COR-L47 (cell line): ENCODE data around the gene GAS6.
"Not testable (repeated sequence)": the region's sequence is repeated elsewhere in the genome, so short reads cannot be mapped to it uniquely, and the experiment has no call there.

ENCODE experiments used
- DNase-seq: peaks from one replicate; lab custom pipeline; 2025; lab: John Stamatoyannopoulos, UW

GAS6 gene

DNA sequence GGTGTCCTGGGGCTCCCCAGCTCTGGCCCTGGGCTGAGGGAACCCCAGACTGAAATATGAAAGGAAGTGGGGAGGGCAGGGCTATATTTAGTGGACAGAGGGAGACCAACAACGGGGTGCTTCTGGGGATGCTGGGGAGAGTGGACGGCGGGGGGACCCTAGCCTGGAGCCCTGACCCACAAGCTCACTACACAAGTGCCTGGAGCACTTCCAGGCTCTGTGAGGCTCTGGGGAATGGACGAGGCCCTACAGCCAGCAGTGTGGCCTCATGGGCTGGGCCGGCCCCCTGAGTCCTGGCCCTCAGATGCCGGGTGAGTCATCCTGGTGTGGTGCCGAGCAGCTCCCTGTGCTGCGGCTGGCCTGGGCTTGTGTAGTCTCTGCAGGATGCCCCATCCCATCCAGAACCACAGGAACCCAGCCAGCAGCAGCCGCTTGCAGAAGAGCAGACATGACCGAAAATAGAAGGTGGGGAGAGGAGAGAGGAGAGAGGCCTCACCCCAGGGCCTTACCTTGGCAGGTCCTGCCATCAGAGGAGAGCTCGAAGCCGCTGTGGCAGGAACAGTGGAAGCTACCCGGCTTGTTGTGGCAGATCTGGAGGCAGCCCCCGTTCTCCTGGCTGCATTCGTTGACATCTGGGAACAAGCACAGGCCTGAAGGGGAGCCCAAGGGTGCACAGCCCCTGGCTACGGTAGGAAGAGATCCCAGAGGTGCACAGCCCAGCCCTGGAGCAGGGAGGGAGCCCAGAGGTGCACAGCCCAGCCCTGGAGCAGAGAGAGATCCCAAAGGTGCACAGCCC lies 26.1 kb downstream of the GAS6 start:
- DNase-seq, result peak; percentile 59

DNA sequence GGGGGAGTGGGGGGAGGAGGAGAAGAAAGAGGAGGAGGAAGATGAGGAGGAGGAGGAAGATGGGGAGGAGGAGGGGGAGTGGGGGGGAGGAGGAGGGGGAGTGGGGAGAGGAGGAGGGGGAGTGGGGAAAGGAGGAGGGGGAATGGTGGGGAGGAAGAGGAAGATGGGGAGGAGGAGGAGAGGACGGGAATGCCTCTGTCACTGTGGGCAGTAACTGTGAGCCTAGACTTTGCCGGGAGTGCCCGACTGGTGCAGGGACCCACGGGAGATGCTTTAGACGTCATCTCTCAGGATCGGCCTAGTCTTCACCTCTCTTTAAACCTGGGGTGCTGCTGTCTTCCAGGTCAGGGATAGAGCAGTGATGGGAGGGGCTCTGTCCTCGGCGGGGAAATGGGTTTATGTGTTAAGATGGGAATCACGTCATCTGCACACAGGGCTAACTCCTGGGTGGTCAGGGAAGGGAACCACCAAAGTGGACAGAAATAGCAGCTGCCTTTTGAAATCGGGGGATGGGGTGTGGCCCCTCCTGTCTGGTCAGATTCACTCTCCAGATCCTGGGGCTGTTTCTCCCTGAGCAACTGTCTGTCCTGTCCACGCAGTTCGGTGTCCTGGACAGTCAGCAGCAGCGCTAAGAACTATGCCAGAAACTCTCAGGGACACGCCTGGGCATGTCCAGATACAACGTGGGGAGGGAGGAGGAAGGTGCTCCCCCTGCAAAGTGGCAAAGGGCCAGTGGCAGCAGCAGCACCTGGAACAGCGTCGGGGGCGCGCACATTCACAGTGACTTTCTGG lies 26.9 kb downstream of the GAS6 start:
- peak; percentile 45 for DNase-seq

DNA sequence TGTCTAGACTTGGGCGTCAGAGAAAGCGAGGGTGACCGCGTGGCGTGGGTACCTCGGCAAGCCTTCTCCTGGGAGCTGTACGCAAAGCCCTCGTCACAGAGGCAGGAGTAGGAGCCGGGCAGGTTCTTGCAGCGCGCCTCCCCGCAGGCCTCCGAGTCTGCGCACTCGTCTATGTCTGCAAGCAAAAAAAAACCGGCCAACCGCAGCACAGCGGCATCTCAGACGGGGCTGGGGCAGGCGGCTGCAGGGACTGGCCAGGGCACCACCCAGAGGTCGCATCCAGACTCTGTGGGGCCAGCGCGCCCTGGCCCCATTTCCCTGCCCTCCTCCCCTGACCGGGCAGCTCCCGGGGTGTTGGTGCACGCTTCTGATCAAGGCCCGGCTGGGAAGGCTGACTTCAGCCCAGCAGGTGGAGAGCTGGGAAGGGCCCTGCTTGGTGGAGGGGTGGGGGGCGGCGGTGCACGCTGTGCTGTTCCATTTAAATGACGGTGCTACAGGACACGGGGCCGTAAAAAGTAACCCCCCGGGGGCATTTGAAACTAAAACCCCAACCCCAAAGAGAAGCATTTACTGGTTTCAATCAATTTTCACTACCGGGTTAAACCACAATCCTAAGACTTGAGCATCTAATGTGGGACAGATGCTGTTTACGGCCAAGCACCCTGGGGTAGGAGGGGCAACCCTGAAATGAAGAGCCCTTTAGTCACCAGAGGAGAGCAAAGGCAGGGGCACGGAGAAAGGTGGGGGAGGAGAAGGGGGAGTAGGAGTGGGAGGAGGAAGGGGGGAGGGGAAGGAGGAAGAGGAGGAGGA lies 28.2 kb downstream of the GAS6 start:
- DNase-seq, result no peak

DNA sequence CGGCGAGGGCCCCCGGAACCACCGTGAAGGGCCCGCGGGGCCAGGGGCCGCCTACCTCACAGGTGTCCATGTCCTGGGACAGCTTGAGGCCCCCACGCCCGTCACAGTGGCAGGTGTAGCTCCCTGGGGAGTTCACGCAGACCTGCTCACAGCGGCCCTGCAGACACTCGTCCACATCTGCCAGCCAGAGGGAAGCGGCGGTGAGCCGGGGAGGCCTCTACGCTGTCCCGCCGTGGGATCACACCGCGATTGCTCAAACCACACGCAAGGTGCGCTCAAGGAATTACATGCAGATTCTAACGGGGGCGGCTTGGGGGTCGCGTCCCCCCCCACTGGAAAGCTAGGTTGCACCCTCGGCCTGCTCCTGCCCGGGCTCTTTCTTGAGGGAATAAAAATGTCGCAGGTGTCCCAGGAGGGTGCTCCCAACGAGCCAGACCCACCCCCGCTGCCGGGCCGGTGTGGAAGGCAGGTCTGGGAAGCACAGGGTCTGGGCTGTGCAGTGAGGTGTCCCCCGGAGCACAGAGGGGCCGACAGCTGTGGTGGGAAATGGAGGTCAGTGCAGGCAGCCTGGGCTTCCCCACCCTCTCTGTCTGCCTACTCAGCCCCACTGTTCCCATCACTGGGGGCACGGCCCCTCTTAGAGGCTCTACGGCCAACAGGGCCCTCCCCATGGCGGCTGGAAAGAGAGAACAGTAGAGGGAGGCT lies 29.2 kb downstream of the GAS6 start:
- DNase-seq, result no peak

DNA sequence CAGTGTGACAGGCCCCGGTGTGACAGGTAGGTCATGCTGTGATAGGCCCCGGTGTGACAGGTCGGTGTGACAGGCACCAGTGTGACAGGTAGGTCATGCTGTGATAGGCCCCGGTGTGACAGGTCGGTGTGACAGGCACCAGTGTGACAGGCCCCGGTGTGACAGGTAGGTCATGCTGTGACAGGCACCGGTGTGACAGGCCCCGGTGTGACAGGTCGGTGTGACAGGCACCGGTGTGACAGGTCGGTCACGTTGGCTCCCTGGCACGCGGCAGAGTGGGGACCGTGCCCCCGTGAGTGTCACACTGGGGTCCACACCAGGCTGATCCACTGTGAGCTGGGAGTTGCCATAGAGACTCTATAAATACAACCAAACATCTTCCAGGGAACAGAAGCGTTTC lies 29.9 kb downstream of the GAS6 start:
- not testable (repeated sequence) for DNase-seq

DNA sequence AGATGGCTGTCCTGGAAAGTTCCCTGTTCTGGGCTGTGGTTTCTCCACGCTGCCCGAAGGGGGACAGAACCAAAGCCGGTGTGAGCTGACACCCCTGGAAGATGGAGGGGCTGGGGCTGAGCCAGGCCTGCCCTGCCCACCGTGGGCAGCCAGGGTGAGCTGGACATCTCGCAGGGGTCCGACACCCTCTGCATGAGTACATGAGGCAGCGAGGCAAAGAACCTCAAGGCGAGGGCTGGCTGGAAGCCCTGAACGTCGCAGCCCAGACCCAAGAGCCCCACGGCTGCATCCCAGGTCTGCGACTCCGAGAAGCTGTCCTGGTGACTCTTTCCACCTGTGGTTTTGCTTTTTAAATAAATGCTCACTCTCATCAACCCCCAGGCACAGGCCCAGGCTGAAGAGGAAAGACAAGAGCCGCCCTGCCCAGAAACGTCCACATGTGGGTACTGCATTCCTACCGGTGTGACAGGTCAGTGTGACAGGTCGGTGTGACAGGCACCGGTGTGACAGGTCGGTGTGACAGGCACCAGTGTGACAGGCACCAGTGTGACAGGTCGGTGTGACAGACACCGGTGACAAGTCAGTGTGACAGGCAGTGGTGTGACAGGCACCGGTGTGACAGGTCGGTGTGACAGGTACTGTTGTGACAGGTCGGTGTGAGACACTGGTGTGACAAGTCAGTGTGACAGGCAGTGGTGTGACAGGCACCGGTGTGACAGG lies 30.6 kb downstream of the GAS6 start:
- no peak for DNase-seq

DNA sequence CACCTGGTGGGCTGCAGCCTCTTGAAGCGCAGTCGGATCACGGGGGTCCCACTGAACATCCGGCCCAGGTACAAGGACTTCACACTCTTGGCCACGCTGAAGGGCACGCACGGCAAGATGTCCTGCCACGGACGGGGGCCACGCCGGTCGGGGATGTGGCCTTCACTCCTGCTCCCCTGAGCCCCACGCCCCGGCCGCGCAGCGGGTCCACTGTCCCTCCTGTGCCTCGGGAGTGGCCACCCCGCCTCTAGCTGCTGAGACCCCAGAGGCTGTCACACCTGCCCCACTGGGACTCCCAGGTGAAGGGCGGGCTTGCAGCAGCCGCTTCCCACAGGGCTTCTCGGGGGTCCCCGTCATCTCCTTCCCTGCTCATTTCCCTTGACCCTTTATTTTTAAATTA lies 31.2 kb downstream of the GAS6 start:
- no peak for DNase-seq

DNA sequence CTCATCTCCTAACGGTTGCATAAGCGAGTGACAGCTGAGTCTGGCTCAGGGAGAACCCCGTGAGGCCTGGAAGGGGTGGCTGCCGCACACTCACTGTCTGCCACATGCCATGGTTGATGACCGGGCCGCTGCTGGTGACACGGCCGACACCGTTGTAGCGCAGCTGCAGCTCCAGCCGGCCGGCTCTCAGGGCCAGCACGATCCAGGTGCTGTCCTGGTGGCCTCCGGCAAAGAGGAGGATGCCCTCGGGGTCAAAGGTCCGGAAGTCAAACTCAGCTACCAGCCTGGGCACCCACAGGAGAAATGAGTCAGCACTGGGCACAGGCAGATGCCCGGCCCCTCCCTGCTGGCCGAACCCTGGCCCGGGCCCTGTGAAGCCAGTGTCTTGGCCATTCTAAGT lies 31.7 kb downstream of the GAS6 start:
- no peak for DNase-seq

DNA sequence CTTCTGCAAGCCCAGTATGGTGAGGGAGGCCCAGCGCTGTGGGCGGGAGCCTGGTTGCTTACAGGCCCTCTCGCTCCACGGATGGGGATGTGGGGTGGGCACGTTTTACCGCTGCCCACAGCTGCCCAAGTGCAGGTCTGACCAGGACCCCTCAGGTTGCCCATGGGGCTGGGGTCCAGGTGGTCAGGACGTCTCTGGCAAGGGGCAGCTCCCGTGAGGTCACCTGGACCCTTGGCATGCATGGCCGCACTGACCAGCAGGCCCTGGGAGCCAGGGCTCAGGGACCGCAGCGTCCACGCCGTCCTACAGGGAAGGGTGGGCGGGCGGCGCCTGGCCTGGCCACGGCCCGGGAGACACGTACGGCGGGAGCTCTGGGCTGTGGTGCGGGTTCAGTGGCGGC lies 32.8 kb downstream of the GAS6 start:
- DNase-seq, result no peak

DNA sequence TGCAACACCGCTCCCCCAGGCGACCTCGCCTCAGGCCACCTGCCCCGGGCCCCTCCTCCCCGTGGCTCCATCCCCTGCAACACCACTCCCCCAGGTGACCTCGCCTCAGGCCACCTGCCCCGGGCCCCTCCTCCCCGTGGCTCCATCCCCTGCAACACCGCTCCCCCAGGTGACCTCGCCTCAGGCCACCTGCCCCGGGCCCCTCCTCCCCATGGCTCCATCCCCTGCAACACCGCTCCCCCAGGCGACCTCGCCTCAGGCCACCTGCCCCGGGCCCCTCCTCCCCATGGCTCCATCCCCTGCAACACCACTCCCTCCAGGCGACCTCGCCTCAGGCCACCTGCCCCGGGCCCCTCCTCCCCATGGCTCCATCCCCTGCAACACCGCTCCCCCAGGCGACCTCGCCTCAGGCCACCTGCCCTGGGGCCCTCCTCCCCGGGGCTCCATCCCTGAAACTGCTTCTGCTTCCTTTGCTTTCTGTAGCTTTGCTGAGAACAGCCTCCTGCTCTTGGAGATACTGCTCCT lies 33.4 kb downstream of the GAS6 start:
- not testable (repeated sequence) for DNase-seq

DNA sequence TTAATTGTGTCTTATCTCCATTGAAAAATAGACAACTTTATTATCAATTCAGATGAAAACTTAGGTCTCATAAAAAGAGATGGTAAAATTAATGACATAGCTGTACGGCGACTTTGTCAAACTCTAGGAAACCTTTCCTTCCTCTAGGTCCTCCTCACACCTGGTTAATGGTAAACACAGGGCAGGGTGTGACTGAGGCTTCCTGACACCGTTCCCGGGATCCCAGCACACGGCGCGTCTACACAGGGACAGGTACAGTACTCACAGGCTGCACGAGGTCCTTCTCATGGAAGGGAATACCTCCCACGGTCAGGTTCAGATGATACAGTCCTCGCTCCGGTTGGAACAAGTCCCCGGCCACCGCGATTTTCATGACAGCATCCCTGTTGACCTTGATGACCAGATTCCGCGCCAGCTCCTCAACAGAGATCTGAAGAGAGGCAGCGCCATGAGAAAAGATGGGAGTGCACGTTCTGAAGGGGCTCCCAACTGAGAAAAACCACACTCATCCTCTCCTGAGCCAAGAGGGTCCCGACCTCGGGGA lies 35.5 kb downstream of the GAS6 start:
- DNase-seq, result no peak

DNA sequence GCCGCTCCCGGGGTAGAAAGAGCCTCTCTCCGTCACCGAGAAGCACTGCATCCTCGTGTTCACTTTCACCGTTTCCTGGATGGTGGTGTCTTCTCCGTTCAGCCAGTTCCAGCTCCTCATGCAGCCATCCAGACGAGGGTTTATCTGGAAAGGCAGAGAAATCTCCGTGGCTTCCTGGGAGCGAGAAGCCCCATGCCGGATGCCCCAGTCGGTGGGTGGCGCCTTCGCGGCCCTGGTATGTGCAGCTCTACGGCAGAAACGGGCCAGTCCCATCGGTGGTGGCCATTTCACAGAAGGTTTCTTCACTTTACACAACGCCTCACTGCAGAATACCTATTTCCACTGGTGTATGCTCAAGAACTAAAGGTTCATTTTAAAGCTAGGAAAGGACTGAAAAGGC lies 36.9 kb downstream of the GAS6 start:
- DNase-seq, result no peak

DNA sequence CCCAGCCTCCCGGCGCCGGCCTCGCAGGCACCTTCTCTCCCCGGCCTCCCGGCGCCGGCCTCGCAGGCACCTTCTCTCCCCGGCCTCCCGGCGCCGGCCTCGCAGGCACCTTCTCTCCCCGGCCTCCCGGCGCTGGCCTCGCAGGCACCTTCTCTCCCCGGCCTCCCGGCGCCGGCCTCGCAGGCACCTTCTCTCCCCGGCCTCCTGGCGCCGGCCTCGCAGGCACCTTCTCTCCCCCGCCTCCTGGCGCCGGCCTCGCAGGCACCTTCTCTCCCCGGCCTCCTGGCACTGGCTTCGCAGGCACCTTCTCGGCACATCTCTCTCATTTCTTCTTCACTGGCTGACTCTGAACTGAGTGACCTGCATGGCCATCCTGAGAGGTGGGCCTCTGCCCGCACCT lies 37.4 kb downstream of the GAS6 start:
- not testable (repeated sequence) for DNase-seq

DNA sequence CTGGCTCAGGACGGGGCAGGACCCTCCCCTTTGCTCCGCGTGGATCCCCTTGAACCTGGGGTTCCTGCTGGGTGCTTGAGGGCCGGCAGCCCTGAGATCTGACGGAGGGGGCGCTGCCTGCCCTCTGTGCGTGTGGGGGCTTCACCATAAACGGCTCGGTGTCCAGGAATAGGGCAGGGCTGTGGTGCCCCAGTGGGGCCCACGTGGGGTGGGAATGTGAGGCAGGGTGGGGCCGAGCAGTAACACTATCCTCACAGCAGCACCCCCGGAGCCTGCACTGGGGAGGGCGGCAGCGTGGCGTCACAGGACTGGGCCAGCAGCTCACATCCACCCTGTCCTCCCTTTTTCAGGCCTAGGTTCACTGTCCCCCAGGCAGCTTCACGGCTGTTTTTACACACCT lies 38.0 kb downstream of the GAS6 start:
- DNase-seq, result no peak

DNA sequence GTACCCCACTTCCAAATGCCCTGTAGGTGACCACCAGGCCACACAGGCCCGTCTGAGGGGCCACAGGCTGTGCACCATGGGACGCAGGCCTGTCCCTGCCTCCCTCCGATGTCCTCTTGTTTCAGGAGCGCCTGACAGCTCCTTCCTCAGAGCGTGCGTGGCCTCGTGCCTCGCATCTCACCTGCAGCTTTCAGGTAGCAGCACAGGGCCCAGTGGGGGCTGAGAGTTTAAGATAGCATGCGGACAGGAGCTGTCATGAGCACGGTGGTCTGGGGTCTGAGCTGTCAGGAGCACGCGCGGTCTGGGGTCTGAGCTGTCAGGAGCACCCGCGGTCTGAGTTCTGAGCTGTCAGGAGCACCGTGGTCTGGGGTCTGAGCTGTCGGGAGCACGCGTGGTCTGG lies 40.1 kb downstream of the GAS6 start:
- no peak for DNase-seq

DNA sequence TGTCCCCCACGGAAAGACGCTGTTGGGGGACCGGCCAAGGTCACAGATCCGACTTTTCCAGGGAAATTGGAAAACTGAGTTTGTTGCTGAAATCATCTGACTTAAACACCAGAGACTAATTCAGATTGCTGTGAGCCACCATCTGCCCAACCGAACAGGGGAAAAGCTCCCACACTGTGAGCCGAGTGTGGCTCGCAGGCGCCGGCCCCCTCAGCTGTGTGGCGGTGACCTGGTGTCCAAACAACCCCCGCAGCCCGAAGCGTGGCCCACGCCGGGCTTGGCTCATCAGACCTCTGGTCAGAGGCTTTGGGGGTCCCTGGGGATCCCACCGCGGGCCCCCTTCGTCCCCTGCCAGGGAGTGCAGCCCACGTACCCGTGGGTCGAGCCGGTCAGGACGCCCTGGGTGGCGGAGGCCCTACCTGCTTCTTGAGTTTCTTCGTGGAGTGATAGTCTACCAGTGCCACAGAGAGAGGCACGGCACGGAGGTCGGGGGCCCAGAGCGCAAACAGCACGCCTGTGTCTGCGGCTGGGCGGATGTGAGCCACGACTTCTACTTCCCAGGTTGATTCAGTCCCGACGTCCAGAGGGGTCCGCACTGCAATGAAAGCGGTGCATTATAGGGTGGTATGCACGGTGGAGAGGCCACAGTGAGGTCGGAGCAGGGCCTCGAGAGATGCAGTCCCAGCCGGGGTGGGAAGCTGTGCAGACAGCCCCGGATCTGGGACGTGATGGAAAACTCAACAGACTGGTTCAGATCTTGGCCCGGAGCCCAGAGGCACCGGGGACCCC lies 40.7 kb downstream of the GAS6 start:
- DNase-seq, result no peak

DNA sequence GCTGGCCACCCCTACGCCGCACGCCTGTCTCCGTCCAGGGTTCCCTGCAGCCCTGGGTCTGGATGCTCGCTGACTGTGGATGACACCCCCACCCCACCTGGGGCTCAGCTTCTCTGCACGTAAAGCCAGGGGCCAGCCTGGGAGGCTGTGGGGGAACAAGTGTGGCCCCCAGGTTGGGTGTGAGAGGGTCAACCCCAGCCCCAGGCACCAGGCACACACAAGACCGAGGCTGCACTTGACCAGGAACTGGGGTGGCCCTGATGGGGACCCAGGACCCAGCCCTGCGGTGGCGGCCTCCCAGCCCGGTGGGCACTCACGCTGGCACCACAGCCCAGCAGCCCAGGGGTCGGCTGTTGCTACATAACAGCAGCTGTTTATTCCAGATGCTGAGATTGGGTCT lies 41.6 kb downstream of the GAS6 start:
- no peak for DNase-seq

DNA sequence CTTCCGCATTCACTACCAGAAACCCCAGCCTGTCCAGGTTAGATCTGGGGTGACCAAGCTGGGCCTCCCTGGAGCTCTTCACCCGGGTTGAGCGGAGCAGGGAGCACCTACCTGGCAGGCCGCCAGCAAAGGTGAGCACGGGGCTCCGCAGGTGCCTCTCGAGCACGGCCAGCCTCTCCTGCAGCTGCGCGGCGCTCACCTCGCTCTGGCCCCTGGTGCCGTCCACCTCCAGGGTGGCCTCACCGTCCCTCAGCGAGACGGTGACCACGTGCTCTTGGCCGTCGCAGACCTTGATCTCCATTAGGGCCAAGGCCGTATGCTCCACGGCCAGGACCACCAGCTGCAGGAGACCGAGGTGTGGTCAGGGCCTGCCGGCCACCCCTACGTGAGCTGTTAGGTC lies 42.0 kb downstream of the GAS6 start:
- DNase-seq, result no peak

DNA sequence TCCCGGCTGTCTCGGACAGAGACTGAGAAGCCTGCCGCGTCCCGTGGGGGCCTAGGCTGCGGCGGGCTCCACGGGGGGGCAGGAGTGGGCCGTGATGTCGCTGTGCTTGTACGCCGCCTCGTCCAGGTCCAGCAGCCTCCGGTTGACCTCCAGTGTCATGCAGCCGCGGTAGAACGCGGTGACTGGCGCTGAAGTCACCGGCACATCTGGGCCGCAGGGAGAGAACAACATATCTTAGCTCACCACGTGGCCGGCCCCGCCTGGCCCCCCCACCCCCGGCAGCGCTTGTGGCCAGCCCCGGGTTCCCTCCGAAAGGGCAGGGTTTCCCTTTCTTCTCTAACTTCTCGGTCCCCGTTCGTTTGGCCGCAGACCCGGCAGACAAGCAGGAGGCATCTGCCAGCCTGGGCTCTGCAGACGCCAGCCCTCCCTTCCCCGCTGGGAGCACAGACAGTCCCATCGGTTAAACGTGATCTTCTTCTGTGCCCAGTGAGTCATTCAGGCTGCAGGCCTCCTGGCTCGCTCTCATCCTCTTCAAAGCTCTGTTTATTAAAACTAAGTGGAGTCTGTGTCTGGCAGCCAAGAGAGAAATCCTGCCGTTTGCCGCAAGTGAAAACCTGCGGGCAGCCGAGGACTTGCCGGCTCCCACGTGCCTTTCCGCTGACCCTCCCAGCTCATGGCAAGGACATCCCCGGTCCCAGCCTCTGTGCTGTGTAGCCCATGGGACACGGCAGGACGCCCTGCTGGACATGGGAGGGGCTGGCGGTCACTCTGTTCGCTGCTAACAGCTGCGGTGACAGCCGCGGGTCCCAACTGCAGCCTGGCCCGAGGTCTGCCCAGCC lies 42.8 kb downstream of the GAS6 start:
- peak; percentile 86 for DNase-seq
